Colonic mucosa (tissue), 4 donors: ENCODE data around the gene ST3GAL2. TPM values are rescaled to one million over a fixed set of nuclear protein-coding genes. Genes with fewer than 3 reads are reported as not detected.
A peak's percentile ranks its signal among the peaks of the same experiment; 100 is the strongest.

Experiments used
- DNase-seq: peaks from one replicate; pipeline ENCODE4 v3.0.0-alpha.2; 2020
- H3K27ac ChIP-seq: fragments of 200-600 bp; one replicate; pipeline ENCODE4 v1.8.0; 2021
- H3K27me3 ChIP-seq: fragments of 200-600 bp; one replicate; pipeline ENCODE4 v1.8.0; 2021
- H3K36me3 ChIP-seq: fragments of 200-600 bp; one replicate; pipeline ENCODE4 v1.8.0; 2021
- H3K4me1 ChIP-seq: fragments of 200-600 bp; one replicate; pipeline ENCODE4 v1.8.0; 2021; ENCODE audit warnings: mild to moderate bottlenecking
- H3K4me3 ChIP-seq: fragments of 200-600 bp; one replicate; pipeline ENCODE4 v1.8.0; 2021
- H3K9ac ChIP-seq, 2 donors: one replicate each; pipeline ENCODE4 v1.7.0; 2013; ENCODE audit warnings: control low read depth in 2 of 2, low read depth in 2 of 2, low read length in 2 of 2
- H3K9me3 ChIP-seq: fragments of 200-600 bp; one replicate; pipeline ENCODE4 v1.8.0; 2021
- CTCF ChIP-seq: fragments of 200-600 bp; IDR thresholded peaks from one replicate; pipeline ENCODE4 v1.8.0; 2022; ENCODE audit warnings: antibody characterized with exemption, mild to moderate bottlenecking
- intact Hi-C: fragments of 100-400 bp; cut with DNase I; formaldehyde crosslinking; loops from one replicate; pipeline ENCODE4 v1.14.1; 2022
- total RNA-seq, 2 donors: library from RNA; stranded (reverse); fragmentation: NEBNext Ultra II Directional in 1 of 2; extraction: Animal tissue kit (Norgen Biotek cat#: 25700) in 1 of 2; gene quantifications; one replicate each; pipeline ENCODE4 v1.2.1, GENCODE V29; 2021
- donor health status: healthy.
- donor health status: DM: no; HTN: no; CAD: no.
- donor health status: DM: no; HTN: no; CAD: no.

ST3GAL2 gene
- total RNA-seq, 2 donors from 2014 or later, result 6.9 to 8.1 TPM

GRCh38 chr16:70393662-70394061 lies 45.2 kb downstream of the ST3GAL2 start:
- H3K4me3 ChIP-seq, result no peak overlapping the region
- TF ChIP-seq CTCF, result no peak
- peaks cover 3% of the 10 kb centered on the region for H3K4me1 ChIP-seq
- H3K9me3 ChIP-seq, result no peaks in the 10 kb centered on the region
- no peak for DNase-seq
- intact Hi-C loops, result no loop called here
- no peaks in the 10 kb centered on the region for H3K27me3 ChIP-seq
- H3K9ac ChIP-seq, result no peak overlapping the region
- H3K36me3 ChIP-seq, result no peaks in the 10 kb centered on the region
- no peak overlapping the region for H3K27ac ChIP-seq

GRCh38 chr16:70392606-70393005 lies 46.3 kb downstream of the ST3GAL2 start:
- Histone ChIP-seq H3K4me3 (no peak overlapping the region), H3K27ac (no peak overlapping the region), H3K9me3 (no peaks in the 10 kb centered on the region), H3K4me1 (peaks cover 3% of the 10 kb centered on the region), H3K27me3 (no peaks in the 10 kb centered on the region), H3K9ac (peak overlapping the region in 1 of 2 donors; percentile 2), H3K36me3 (no peaks in the 10 kb centered on the region)
- no peak for TF ChIP-seq CTCF
- no peak for DNase-seq
- intact Hi-C loops, result no loop called here

- intact Hi-C loops, result no loop called here
- no peak overlapping the region for H3K9ac ChIP-seq
- TF ChIP-seq CTCF, result no peak
- no peak overlapping the region for H3K27ac ChIP-seq
- H3K9me3 ChIP-seq, result no peaks in the 10 kb centered on the region
- H3K4me1 ChIP-seq, result peaks cover 3% of the 10 kb centered on the region
- no peaks in the 10 kb centered on the region for H3K27me3 ChIP-seq
- DNase-seq, result no peak
- no peaks in the 10 kb centered on the region for H3K36me3 ChIP-seq
- H3K4me3 ChIP-seq, result no peak overlapping the region
Observed at GRCh38 chr16:70391881-70392481, 46.9 kb downstream of the ST3GAL2 start.

GRCh38 chr16:70391446-70391845 lies 47.5 kb downstream of the ST3GAL2 start:
- H3K9me3 ChIP-seq, result no peaks in the 10 kb centered on the region
- H3K9ac ChIP-seq, result no peak overlapping the region
- no peaks in the 10 kb centered on the region for H3K36me3 ChIP-seq
- no peak overlapping the region for H3K27ac ChIP-seq
- peaks cover 3% of the 10 kb centered on the region for H3K4me1 ChIP-seq
- H3K4me3 ChIP-seq, result no peak overlapping the region
- intact Hi-C loops, result no loop called here
- TF ChIP-seq CTCF, result no peak
- no peaks in the 10 kb centered on the region for H3K27me3 ChIP-seq
- no peak for DNase-seq

- intact Hi-C loops, result no loop called here
- Histone ChIP-seq H3K36me3 (no peaks in the 10 kb centered on the region), H3K27me3 (no peaks in the 10 kb centered on the region), H3K4me3 (no peak overlapping the region), H3K27ac (no peak overlapping the region), H3K9me3 (no peaks in the 10 kb centered on the region), H3K4me1 (peaks cover 3% of the 10 kb centered on the region), H3K9ac (no peak overlapping the region)
- no peak for DNase-seq
- no peak for TF ChIP-seq CTCF
Observed at GRCh38 chr16:70390774-70391173, 48.1 kb downstream of the ST3GAL2 start.
